ENCODE data around the gene FEM1C.

- TF ChIP-seq POLR2AphosphoS5 (IDR thresholded peaks at IDR 0.05; ENCODE audit: borderline replicate concordance, low read depth, low read length) (no peak), EZH2 (IDR thresholded peaks at IDR 0.05) (no peak), FOXP2 (optimal IDR thresholded peaks at IDR 0.05; ENCODE audit: control extremely low read depth, extremely low read length, insufficient read depth) (no peak)
These were observed 54.8 kb downstream of the FEM1C start for GRCh38 chr5:115489733-115490132.

Measured in SK-N-MC (cell line).